Bronchial epithelial cell (primary cell): Measurements from ENCODE around the gene PITX1. TPM values are rescaled to one million over a fixed set of nuclear protein-coding genes. Genes with fewer than 3 reads are reported as not detected.
"Not testable (repeated sequence)": the region's sequence is repeated elsewhere in the genome, so short reads cannot be mapped to it uniquely, and the experiment has no call there.

Source experiments
- DNase-seq: peaks from one replicate; pipeline ENCODE4 v3.0.0-alpha.2; 2010; ENCODE audit warnings: low read depth
- FAIRE-seq: peaks from 2 replicates; lab custom pipeline; 2011; peaks lifted over from hg19 to GRCh38; lab: Jason Lieb, UNC
- H3K27me3 ChIP-seq: 2 replicates; pipeline ENCODE4 v1.5.1; 2011; ENCODE audit warnings: low read length; ENCODE audit not compliant: control insufficient read depth, insufficient read depth
- H3K36me3 ChIP-seq: 2 replicates; pipeline ENCODE4 v1.5.1; 2011; ENCODE audit warnings: low read length; ENCODE audit not compliant: control insufficient read depth, insufficient read depth
- H3K4me3 ChIP-seq: 2 replicates; pipeline ENCODE4 v1.5.1; 2011; ENCODE audit warnings: mild to moderate bottlenecking, low read depth, low read length, control low read depth
- CTCF ChIP-seq: IDR thresholded peaks from 2 replicates; pipeline ENCODE4 v1.5.1; 2011; ENCODE audit warnings: mild to moderate bottlenecking, moderate library complexity, low read length, control low read depth, inconsistent platforms; ENCODE audit not compliant: insufficient read depth, severe bottlenecking
- total RNA-seq: library from RNA; depleted of rRNA; stranded (reverse); fragments of >200 nt; gene quantifications from 2 replicates; pipeline ENCODE4 v1.2.1, GENCODE V29; 2014

PITX1 gene
- total RNA-seq, 1 donor from 2014 or later, result 87.7 TPM

- no peak overlapping the region for H3K4me3 ChIP-seq
- TF ChIP-seq CTCF, result no peak
- no peaks in the 10 kb centered on the region for H3K36me3 ChIP-seq
- no peaks in the 10 kb centered on the region for H3K27me3 ChIP-seq
- FAIRE-seq (peak; percentile 43), DNase-seq (no peak)
Measured at GRCh38 chr5:134997015-134997414, 37.0 kb downstream of the PITX1 start.

GRCh38 chr5:134995850-134996402, 38.1 kb downstream of the PITX1 start:
- DNase-seq (no peak), FAIRE-seq (no peak)
- no peak for TF ChIP-seq CTCF
- Histone ChIP-seq H3K4me3 (no peak overlapping the region), H3K36me3 (no peaks in the 10 kb centered on the region), H3K27me3 (no peaks in the 10 kb centered on the region)

GRCh38 chr5:134994560-134995156, 39.4 kb downstream of the PITX1 start:
- TF ChIP-seq CTCF, result no peak
- H3K4me3 ChIP-seq, result no peak overlapping the region
- FAIRE-seq, result no peak
- H3K27me3 ChIP-seq, result no peaks in the 10 kb centered on the region
- no peak for DNase-seq
- no peaks in the 10 kb centered on the region for H3K36me3 ChIP-seq

GRCh38 chr5:134993161-134993560, 40.9 kb downstream of the PITX1 start:
- DNase-seq (no peak), FAIRE-seq (no peak)
- Histone ChIP-seq H3K27me3 (no peaks in the 10 kb centered on the region), H3K4me3 (no peak overlapping the region), H3K36me3 (no peaks in the 10 kb centered on the region)
- TF ChIP-seq CTCF, result no peak

GRCh38 chr5:134992148-134992547, 41.9 kb downstream of the PITX1 start:
- no peak for FAIRE-seq
- TF ChIP-seq CTCF, result no peak
- Histone ChIP-seq H3K27me3 (no peaks in the 10 kb centered on the region), H3K36me3 (no peaks in the 10 kb centered on the region), H3K4me3 (no peak overlapping the region)
- DNase-seq, result no peak

- not testable (repeated sequence) for FAIRE-seq, H3K36me3 ChIP-seq, H3K27me3 ChIP-seq
Measured at GRCh38 chr5:134990183-134990582, 43.8 kb downstream of the PITX1 start.

More at GRCh38 chr5:134990183-134990582, 43.8 kb downstream of the PITX1 start:
- H3K4me3 ChIP-seq, DNase-seq: not testable (repeated sequence)
